NCI-H2227 treated with DMSO at 0.1 percent for 48 hours (cell line): ENCODE data around the gene POLR3H.

Experiments used
- DNase-seq: peaks from one replicate; lab custom pipeline; 2025; lab: John Stamatoyannopoulos, UW

Gene POLR3H

DNA sequence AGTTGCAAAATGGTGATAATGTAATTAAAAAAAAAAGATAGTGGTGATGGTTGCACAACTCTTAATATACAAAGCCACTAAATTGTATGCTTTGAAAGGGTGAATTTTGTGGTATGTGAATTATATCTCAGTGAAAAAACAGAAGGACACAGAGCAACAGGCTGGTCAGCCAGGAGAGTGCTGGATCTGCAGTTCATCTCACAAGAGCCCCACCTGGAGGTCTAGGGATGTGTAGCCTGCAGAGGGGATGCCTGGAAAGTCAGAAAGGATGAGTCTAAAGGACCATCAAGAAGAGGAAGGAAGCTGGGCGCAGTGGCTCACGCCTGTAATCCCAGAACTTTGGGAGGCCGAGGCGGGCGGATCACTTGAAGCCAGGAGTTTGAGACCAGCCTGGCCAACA lies 9.0 kb downstream of the POLR3H start:
- DNase-seq = no peak

DNA sequence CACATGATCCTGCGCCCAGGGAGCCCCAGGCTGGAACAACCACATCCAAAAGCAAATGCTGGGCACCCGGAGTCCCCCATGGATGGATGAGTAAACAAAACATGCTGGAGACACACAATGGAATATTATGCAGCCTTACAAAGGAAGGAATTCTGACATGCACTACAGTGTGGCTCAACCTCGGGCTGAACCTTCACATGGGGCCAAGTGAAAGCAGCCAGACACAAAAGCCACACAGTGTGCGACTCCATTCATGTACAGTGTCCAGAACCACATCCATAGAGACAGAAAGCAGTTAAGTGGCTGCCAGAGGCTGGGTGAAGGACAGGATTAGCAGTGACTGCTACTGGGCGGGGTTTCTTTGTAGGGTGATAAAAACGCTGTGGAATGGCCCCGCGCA lies 10.1 kb downstream of the POLR3H start:
- no peak for DNase-seq

DNA sequence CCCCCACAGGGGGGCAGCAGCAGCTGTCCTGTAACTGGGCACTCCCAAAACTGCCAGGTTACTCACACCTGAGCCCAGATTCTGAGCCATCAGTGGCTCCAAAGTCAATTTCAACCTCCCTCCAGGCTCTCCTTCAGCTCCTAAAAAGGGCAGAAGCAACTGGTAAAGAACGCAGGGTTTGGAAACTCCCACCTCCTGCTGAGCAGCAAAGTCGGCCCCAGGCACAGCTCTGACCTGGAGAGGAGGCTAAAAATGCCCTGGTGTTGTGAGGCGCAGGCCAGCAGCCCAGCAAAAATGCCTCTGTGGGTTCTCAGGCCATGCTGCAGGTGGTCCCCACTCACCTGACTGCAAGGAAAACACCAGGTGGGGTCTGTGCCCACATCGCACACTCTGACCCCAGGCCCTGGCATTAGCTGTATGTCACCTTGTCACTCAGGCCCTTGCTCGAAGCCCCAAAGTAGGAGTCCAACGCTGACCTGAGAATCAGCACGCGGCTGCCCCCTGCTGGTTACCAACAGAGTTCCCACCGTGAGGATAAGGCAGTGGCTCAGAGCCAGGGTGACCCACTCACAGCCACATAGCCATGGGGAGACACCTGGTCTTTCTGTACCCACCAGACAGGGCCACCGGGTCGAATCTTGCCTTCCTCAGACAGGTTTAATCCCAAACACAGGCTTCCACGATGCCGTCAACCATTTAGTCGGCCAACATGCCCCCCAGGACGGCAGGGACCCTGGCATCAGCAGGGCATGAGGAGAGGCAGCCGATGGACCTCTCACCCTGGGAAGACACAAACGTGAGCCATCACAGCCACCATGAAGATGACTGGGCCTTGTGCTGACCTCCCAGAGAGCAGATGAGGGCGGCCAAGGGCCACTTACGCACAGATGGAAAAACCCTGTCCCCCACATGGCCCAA lies 11.1 kb downstream of the POLR3H start:
- DNase-seq = no peak

DNA sequence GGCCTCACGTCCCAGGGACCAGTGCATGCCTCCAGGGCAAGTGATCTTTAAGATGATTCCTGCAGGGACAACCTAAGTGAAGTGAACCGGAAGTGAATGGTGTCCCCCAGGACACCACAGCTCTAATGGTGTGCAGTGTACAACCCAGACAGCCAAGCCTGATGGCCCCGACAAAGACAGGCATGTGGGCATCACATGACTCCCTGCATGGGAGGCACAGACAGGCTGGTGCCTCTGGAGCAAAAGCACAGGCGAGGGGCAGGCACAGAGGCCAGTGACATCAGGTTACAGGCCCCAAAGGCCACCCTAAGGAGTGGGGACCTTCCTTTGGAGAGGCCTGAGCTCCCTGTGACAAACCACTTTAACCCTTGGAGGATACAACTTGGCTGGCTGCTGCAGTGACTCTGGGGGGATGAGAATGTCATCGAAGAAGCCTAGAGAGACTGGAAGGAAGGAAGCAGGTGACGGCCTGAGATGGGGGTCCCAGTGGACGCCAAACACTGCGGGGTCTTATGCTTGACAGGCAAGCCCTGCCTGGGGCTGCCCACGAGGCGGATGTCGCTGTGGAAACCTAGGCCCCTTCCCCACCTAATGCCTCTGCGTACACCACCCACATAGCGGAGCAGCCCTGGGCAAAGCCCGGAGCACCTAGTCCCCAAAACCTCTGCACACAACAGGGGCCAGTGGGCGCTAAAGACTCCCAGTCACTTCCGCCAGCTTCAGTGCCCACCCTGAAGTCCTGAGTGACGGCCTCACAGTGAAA lies 12.4 kb downstream of the POLR3H start:
- DNase-seq = no peak

DNA sequence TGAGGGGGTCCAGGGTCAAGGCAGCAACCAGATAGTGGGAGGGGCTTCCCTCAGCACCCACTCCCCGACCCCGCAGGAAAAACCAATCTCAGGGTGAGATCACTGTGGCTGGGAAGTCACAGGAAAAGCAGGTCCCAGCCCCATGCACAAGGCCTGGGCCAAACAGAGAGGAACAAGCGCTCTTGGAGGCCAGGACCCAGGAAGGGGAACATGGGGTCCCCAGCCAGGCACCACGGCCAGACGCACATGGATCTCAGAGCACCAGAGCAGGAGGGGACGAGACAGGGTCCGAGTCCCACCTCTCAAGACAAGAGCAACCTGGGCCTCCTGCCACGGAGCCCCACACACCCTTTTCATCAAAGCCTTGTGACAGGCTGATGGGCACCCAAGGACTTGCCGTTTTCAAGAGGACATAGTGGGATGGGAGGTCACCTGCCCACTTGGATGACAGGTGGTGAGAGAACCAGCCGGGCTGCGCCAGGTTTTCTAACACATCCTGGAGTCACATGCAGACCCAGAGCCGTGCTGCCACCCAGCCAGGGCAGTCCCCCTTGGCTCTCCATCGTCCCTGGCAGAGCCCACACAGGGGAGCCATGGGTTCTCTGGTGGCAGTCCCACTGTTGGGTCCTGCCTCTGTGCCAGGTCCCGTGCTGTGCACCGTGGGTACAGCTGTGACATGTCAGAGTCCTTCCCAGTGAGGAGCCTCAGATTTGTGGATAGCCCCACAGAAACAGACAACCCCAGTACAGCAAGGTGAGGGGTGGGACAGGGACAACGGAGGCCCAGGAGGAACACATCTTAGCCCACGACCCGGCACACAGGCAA lies 13.2 kb downstream of the POLR3H start:
- no peak for DNase-seq

DNA sequence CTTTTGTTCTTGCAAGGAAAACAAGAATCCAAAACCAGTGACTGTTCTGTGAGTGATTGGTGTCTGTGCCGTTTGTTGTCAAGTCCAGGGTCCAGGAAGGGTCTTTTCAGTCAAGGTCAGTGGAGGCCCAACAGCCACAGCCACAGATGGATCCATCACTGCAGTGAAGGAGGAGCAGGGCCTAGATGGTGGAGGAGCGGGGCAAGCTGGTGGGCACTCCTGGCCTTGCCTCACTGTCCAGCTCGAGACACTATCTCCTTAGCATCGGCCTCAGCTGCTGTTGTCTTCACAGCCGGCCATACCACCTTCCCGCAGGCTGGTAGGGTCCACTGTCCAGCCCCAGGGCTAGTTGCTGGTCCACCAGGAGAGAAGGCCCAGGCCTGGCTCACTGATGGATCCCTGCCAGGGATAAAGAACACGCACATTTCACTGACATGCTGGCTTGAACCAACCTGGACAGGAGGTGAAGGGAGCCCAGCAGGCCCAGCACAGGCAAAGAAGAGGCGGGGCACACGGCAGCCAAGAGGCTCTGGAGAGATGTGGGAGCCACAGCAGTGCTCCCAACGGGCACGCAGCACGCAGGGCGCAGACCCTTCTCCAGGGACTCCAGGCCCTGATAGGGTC lies 15.2 kb downstream of the POLR3H start:
- no peak for DNase-seq

DNA sequence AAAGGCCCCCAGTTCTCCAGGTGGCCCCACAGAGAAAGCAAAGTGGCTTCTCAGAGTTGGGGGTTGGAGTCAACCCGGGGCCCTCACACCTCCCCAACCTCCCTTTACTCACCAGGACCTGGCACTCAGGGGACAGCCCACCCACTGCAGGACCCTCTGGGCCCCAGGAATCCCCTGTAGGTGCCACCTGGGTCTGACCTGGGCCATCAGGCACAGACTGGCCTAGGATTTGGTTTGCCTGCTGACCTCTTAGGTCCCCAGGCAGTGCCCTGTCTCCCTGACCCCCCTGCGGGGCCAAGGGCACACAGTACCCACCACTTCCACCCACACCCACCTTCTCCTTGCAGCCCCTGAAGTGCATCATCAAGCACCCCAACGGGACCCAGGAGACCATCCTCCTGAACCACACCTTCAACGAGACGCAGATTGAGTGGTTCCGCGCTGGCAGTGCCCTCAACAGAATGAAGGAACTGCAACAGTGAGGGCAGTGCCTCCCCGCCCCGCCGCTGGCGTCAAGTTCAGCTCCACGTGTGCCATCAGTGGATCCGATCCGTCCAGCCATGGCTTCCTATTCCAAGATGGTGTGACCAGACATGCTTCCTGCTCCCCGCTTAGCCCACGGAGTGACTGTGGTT lies 16.0 kb downstream of the POLR3H start:
- DNase-seq = no peak

DNA sequence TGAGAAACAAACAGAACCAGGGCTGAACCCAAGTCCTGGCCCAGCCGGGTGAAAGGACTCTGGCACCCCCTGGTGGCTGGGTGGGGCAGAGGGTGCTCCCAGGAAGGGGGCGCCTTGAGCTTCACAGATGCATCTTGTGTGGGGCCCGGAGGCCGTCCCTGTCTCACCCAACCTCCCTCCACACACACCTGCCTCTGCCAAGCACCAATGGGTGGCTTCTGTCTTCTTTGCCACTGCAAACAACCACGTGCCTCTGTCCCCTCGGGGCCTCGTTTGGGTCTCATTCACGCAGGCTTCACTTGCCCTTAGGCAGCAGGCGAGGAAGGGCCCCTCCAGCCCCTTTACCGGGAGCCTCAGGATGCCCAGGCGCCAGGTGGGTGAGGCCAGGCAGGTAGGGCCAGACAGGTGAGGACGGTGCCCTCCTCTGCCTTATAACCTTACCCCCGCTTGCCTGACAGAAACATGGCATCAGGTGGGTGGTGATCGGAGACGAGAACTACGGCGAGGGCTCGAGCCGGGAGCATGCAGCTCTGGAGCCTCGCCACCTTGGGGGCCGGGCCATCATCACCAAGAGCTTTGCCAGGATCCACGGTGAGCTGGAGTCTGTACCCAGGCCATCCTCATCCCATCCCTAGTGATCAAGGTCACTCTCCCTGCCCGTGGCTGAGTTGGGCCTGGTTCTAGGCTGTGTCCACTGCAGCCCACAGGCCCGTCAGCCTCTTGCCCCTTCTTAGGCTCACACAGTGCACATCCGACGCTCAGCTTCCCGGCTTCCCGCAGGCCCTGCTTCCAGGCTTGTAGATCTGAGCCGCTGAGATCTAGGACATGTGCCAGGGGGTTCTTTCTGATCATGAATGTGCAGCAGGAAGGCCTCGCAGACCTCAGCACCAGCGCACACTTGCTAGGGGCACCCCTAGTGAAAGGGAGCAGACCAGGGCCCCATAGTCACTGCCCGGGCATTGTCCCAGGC lies 17.2 kb downstream of the POLR3H start:
- no peak for DNase-seq

DNA sequence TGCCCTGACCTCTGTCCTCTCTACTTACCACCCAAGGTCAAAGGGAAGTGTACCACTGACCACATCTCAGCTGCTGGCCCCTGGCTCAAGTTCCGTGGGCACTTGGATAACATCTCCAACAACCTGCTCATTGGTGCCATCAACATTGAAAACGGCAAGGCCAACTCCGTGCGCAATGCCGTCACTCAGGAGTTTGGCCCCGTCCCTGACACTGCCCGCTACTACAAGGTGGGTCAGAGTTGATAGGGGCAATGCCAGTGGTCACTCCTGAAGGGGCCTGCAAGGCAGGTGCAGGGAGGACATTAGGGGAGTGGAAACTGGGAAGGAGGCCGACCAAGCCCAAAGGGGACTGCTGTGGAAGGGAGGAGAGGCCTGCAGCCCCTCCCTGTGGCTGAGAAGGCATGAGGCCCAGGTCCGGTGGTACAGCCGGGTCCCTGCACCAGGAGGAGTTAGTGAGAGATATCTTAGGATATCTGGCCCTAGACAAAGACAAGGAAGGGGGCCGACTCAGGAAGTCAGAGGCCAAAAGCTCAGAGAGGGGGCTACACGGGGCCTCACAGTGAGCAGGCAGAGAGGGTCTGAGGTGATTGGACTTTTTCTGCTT lies 17.9 kb downstream of the POLR3H start:
- no peak for DNase-seq

DNA sequence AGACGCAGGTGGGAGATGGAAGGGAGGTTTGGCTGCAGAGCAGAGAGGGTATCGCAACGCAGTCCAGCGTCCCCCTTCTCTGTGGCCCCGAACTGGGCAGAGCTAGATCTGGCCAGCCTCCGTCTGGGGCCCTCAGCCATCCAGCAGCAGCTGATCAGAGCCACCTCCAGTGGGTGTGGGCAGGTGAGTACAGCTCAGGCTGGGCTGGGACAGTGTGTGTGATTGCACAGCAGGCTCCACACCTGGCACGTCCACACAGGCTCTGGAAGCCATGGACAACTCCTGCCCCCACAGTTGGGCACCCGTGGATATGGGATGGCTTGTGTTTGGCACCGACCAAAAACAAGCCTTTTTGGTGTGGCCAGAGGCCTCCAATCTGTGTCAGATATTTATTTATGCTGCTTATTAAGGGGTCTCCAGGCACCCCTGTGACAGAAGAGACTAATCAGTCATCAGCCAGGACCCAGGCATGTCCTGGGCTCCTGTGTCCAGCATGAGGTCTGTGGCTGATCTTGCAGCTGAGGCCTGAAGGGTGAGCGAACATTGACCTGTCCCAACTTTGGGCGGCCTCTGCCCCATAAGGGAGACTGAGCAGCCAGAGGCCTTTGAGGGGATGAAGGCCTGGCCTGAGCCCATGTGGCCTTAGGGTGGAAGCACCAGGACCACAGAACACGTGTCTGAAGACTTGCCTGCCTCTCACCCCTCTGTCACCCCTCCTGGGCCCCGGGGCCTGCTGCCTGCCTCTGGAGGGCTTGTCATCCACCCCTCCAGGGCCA lies 18.6 kb downstream of the POLR3H start:
- no peak for DNase-seq

DNA sequence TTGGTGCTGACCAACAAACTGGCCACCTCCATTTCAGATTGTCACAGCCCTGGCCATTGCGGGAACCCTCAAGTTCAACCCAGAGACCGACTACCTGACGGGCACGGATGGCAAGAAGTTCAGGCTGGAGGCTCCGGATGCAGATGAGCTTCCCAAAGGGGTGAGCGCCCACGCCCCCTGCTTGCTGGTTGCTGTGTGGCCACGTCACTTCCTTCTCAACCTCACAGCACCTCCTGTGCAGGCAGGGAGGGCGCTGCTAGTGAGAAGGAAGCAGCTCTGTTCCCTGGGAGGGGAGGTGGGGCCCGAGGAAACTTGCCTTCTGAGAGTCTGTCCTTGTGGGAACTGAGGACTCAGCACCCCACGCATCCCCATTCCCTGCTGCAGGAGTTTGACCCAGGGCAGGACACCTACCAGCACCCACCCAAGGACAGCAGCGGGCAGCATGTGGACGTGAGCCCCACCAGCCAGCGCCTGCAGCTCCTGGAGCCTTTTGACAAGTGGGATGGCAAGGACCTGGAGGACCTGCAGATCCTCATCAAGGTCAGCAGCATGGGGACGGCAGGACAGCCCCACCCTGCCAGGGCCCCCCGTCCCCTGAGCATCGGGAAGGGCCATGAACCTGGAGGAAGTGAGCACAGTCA lies 19.3 kb downstream of the POLR3H start:
- no peak for DNase-seq

DNA sequence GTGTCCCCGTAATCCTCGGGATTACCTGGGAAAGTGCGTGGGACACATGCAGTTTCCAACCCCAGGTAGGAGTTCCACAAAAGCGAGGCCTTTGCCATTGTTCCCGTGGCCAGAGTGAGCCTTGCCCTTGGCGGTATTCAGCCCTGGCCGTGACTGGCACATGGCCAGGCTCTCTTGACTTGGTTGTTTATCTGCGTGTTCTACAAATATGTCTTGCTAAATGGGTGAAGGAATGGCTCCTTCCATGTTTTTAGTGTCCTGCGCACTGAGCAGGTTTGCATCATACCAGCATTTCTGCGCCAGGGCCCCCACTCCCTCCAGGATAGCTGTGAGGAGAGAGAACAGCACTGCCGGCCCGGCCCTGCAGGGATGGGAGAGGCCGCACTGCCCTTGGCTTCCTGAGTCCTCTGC lies 20.0 kb downstream of the POLR3H start:
- DNase-seq = no peak

DNA sequence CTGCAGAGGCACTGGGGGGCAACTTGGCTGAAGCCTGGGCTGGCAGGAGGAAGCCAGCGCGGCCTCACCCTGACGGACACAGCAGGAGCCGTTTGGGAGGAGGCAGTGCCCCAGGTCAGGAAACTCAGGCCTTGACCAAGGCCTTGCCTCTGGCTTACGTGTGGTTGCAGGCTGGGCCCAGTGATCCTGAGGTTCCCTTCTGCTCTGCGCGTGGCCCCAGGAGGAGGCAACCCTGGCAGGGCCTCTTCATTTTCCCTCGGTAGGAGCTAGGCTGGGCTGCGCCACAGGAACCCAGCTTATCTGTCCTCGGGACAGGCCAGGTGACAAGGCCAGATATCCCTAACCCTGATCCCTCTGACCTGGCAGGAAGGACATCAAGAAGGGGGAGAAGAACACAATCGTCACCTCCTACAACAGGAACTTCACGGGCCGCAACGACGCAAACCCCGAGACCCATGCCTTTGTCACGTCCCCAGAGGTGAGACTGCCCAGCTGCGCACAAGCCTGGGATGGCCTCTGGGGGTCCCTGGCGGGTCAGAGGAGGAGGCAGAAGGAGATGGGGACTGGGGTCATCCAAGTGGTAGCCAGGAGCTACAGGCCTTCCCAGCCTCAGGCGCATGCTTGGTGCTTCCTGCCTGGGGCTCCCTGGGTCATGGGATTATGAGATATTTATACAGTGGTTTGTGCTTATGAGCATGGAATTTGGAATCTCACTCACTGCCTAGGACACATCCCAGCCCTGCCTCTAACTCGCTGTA lies 20.6 kb downstream of the POLR3H start:
- no peak for DNase-seq

DNA sequence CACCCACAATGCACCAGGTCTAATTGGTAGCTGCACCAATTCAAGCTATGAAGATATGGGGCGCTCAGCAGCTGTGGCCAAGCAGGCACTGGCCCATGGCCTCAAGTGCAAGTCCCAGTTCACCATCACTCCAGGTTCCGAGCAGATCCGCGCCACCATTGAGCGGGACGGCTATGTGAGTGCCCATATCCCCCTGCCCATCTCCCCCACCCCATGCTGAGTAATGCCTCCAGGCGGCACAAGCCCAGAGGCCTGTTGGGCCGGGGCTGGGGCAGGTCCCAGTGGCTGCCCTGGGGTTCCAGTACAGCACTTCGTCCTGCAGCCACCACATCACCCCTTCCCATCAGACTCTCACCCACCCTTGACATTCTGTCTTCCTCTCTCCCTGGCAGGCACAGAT lies 21.5 kb downstream of the POLR3H start:
- DNase-seq = no peak

DNA sequence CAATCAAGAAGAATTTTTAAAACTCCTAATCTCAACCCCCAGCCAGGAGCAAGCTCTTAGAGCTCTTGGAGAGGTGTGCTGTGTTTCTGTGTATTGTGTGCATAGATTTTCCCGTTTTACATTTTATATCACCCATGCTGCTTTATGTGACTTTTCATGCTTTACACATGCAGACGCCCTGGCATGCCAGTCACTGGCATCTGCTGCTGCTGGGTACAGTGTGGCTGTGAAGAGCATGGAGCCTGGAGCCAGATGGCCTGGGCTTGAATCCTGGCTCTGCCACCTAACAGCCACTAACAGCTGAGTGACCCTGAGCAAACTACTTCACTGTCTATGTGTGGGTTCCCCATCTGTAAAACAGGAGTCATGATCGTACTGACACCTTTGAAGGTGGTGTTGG lies 23.1 kb downstream of the POLR3H start:
- DNase-seq = no peak

DNA sequence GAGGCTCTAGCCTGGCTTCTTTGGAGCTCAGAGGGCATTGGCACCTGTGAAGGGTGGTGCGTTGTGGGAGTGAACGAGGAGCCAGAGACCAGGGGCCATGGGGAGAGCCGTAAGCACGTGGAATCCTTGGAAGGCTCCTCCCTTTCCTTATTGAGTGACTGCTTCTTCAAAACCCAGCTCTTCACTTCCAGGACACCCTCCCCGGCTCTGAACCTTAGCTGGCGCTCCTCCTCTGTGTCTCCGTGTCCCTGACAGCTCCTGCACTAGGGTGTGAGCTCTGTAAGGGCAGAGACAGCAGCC lies 26.3 kb downstream of the POLR3H start:
- no peak for DNase-seq

DNA sequence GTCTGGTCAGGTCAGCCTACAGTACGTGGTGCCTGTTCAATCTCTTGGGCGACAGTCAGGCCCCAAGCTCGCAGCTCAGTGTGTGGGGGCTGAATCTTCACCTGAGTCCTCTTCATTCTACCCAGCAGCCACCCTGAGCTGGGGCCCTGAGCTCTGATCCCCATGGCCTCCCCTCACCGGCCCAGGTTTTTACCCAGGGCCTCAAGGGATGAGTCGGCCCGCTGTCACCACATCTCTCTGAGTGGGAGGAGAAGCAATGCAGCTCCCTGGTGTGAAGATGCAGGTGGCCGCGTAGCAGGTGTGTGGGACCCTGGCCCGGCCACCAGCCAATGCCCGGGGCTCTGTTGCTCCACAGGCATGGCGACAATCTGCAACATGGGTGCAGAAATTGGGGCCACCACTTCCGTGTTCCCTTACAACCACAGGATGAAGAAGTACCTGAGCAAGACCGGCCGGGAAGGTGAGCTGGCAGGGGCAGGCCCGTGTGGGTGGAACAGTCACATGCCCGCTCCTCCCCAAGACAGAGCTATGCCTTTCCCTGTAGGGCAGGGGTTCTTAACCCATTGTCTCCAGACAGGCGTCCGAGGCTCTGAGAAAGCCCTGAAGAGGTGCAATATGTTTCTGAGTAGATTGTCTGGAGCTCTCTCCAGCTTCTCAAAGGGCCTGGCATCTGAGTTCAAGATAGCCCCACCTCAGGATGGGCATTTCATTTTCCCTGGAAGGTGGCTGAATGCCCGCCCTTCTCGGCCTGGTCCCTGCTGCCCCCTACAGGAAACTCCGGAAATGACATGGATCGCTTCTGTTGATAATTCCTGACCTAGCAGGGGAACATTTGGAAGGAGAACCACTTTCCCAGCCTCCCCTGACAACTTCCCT lies 26.9 kb downstream of the POLR3H start:
- peak; percentile 15 for DNase-seq
